ENCODE measurements around the gene HOXB1. TPM values are rescaled to one million over a fixed set of nuclear protein-coding genes. Genes with fewer than 3 reads are reported as not detected.

Gene HOXB1
- total and polyA plus RNA-seq, 4 donors, result 0.63 TPM; not detected in 3

- Histone ChIP-seq H3K36me3 (ENCODE audit: control insufficient read depth in 1 of 2, insufficient read depth in 2 of 2, low read length in 1 of 2) (no peaks in the 10 kb centered on the region), H3K27ac (ENCODE audit: low read depth in 1 of 2, low read length in 2 of 2) (no peak overlapping the region), H3K9me3 (ENCODE audit: control insufficient read depth, low read length) (no peaks in the 10 kb centered on the region), H3K4me3 (ENCODE audit: low read length in 2 of 2) (peak overlapping the region; percentile 21 to 60), H3K4me1 (ENCODE audit: control insufficient read depth in 1 of 2, insufficient read depth in 2 of 2, low read length in 2 of 2) (no peaks in the 10 kb centered on the region), H3K27me3 (ENCODE audit: control insufficient read depth in 1 of 2, insufficient read depth in 2 of 2, low read length in 1 of 2) (no peaks in the 10 kb centered on the region)
- intact Hi-C loops (cut with DNase I), result no loop called here
- WGBS, 2 donors, result 45 to 50% methylated on average over 10 of the region's 10 CpGs
- ATAC-seq (ENCODE audit: low FRiP score), result no peak
- DNase-seq, result no peak
Measured at GRCh38 chr17:48563867-48564187, 33.0 kb upstream of the HOXB1 start.

GRCh38 chr17:48563385-48563838, 32.6 kb upstream of the HOXB1 start:
- Histone ChIP-seq H3K4me1 (ENCODE audit: control insufficient read depth in 1 of 2, insufficient read depth in 2 of 2, low read length in 2 of 2) (no peaks in the 10 kb centered on the region), H3K36me3 (ENCODE audit: control insufficient read depth in 1 of 2, insufficient read depth in 2 of 2, low read length in 1 of 2) (no peaks in the 10 kb centered on the region), H3K4me3 (ENCODE audit: low read length in 2 of 2) (no peak overlapping the region), H3K9me3 (ENCODE audit: control insufficient read depth, low read length) (no peaks in the 10 kb centered on the region), H3K27me3 (ENCODE audit: control insufficient read depth in 1 of 2, insufficient read depth in 2 of 2, low read length in 1 of 2) (no peaks in the 10 kb centered on the region), H3K27ac (ENCODE audit: low read depth in 1 of 2, low read length in 2 of 2) (no peak overlapping the region)
- 90 to 92% methylated on average over 6 of the region's 6 CpGs for WGBS, 2 donors
- ATAC-seq (ENCODE audit: low FRiP score) (no peak), DNase-seq (no peak)
- intact Hi-C loops (cut with DNase I), result no loop called here

GRCh38 chr17:48562934-48563333, 32.1 kb upstream of the HOXB1 start:
- no peak overlapping the region for H3K4me3 ChIP-seq (ENCODE audit: low read length in 2 of 2)
- no peaks in the 10 kb centered on the region for H3K9me3 ChIP-seq (ENCODE audit: control insufficient read depth, low read length)
- no peaks in the 10 kb centered on the region for H3K27me3 ChIP-seq (ENCODE audit: control insufficient read depth in 1 of 2, insufficient read depth in 2 of 2, low read length in 1 of 2)
- ATAC-seq (ENCODE audit: low FRiP score) (no peak), DNase-seq (no peak)
- no peaks in the 10 kb centered on the region for H3K4me1 ChIP-seq (ENCODE audit: control insufficient read depth in 1 of 2, insufficient read depth in 2 of 2, low read length in 2 of 2)
- H3K36me3 ChIP-seq (ENCODE audit: control insufficient read depth in 1 of 2, insufficient read depth in 2 of 2, low read length in 1 of 2), result no peaks in the 10 kb centered on the region
- H3K27ac ChIP-seq (ENCODE audit: low read depth in 1 of 2, low read length in 2 of 2), result no peak overlapping the region
- 86 to 92% methylated on average over 5 of the region's 5 CpGs for WGBS, 2 donors
- intact Hi-C loops (cut with DNase I), result no loop called here

GRCh38 chr17:48561884-48562810, 31.3 kb upstream of the HOXB1 start:
- 86 to 90% methylated on average over 15 of the region's 15 CpGs for WGBS, 2 donors
- no peak for DNase-seq
- H3K27ac ChIP-seq (ENCODE audit: low read depth in 1 of 2, low read length in 2 of 2), result no peak overlapping the region
- H3K27me3 ChIP-seq (ENCODE audit: control insufficient read depth in 1 of 2, insufficient read depth in 2 of 2, low read length in 1 of 2), result no peaks in the 10 kb centered on the region
- no peak for ATAC-seq (ENCODE audit: low FRiP score)
- no peak overlapping the region for H3K4me3 ChIP-seq (ENCODE audit: low read length in 2 of 2)
- no peaks in the 10 kb centered on the region for H3K4me1 ChIP-seq (ENCODE audit: control insufficient read depth in 1 of 2, insufficient read depth in 2 of 2, low read length in 2 of 2)
- H3K36me3 ChIP-seq (ENCODE audit: control insufficient read depth in 1 of 2, insufficient read depth in 2 of 2, low read length in 1 of 2), result no peaks in the 10 kb centered on the region
- H3K9me3 ChIP-seq (ENCODE audit: control insufficient read depth, low read length), result no peaks in the 10 kb centered on the region
- intact Hi-C loops (cut with DNase I), result no loop called here

GRCh38 chr17:48559840-48560817, 29.3 kb upstream of the HOXB1 start:
- H3K4me1 ChIP-seq (ENCODE audit: control insufficient read depth in 1 of 2, insufficient read depth in 2 of 2, low read length in 2 of 2), result no peaks in the 10 kb centered on the region
- peak; percentile 13 for ATAC-seq (ENCODE audit: low FRiP score)
- H3K27me3 ChIP-seq (ENCODE audit: control insufficient read depth in 1 of 2, insufficient read depth in 2 of 2, low read length in 1 of 2), result no peaks in the 10 kb centered on the region
- no peaks in the 10 kb centered on the region for H3K9me3 ChIP-seq (ENCODE audit: control insufficient read depth, low read length)
- intact Hi-C loops (cut with DNase I), result no loop called here
- no peak for DNase-seq
- no peak overlapping the region for H3K27ac ChIP-seq (ENCODE audit: low read depth in 1 of 2, low read length in 2 of 2)
- no peaks in the 10 kb centered on the region for H3K36me3 ChIP-seq (ENCODE audit: control insufficient read depth in 1 of 2, insufficient read depth in 2 of 2, low read length in 1 of 2)
- 42 to 62% methylated on average over 14 of the region's 14 CpGs for WGBS, 2 donors
- no peak overlapping the region for H3K4me3 ChIP-seq (ENCODE audit: low read length in 2 of 2)

- DNase-seq (no peak), ATAC-seq (ENCODE audit: low FRiP score) (no peak)
- H3K4me1 ChIP-seq (ENCODE audit: control insufficient read depth in 1 of 2, insufficient read depth in 2 of 2, low read length in 2 of 2), result no peaks in the 10 kb centered on the region
- no peak overlapping the region for H3K4me3 ChIP-seq (ENCODE audit: low read length in 2 of 2)
- H3K9me3 ChIP-seq (ENCODE audit: control insufficient read depth, low read length), result no peaks in the 10 kb centered on the region
- H3K36me3 ChIP-seq (ENCODE audit: control insufficient read depth in 1 of 2, insufficient read depth in 2 of 2, low read length in 1 of 2), result no peaks in the 10 kb centered on the region
- intact Hi-C loops (cut with DNase I), result no loop called here
- H3K27me3 ChIP-seq (ENCODE audit: control insufficient read depth in 1 of 2, insufficient read depth in 2 of 2, low read length in 1 of 2), result no peaks in the 10 kb centered on the region
- 85 to 91% methylated on average over 16 of the region's 16 CpGs for WGBS, 2 donors
- H3K27ac ChIP-seq (ENCODE audit: low read depth in 1 of 2, low read length in 2 of 2), result no peak overlapping the region
Measured at GRCh38 chr17:48559122-48559839, 28.5 kb upstream of the HOXB1 start.

GRCh38 chr17:48558831-48559121, 28.0 kb upstream of the HOXB1 start:
- H3K27me3 ChIP-seq (ENCODE audit: control insufficient read depth in 1 of 2, insufficient read depth in 2 of 2, low read length in 1 of 2), result no peaks in the 10 kb centered on the region
- intact Hi-C loops (cut with DNase I), result no loop called here
- H3K4me1 ChIP-seq (ENCODE audit: control insufficient read depth in 1 of 2, insufficient read depth in 2 of 2, low read length in 2 of 2), result no peaks in the 10 kb centered on the region
- 84 to 90% methylated on average over 2 of the region's 2 CpGs for WGBS, 2 donors
- H3K4me3 ChIP-seq (ENCODE audit: low read length in 2 of 2), result no peak overlapping the region
- H3K36me3 ChIP-seq (ENCODE audit: control insufficient read depth in 1 of 2, insufficient read depth in 2 of 2, low read length in 1 of 2), result no peaks in the 10 kb centered on the region
- DNase-seq (no peak), ATAC-seq (ENCODE audit: low FRiP score) (no peak)
- no peaks in the 10 kb centered on the region for H3K9me3 ChIP-seq (ENCODE audit: control insufficient read depth, low read length)
- H3K27ac ChIP-seq (ENCODE audit: low read depth in 1 of 2, low read length in 2 of 2), result no peak overlapping the region

- Histone ChIP-seq H3K27ac (ENCODE audit: low read depth in 1 of 2, low read length in 2 of 2) (no peak overlapping the region), H3K36me3 (ENCODE audit: control insufficient read depth in 1 of 2, insufficient read depth in 2 of 2, low read length in 1 of 2) (no peaks in the 10 kb centered on the region), H3K27me3 (ENCODE audit: control insufficient read depth in 1 of 2, insufficient read depth in 2 of 2, low read length in 1 of 2) (no peaks in the 10 kb centered on the region), H3K4me3 (ENCODE audit: low read length in 2 of 2) (no peak overlapping the region), H3K4me1 (ENCODE audit: control insufficient read depth in 1 of 2, insufficient read depth in 2 of 2, low read length in 2 of 2) (no peaks in the 10 kb centered on the region), H3K9me3 (ENCODE audit: control insufficient read depth, low read length) (no peaks in the 10 kb centered on the region)
- ATAC-seq (ENCODE audit: low FRiP score), result no peak
- WGBS, 2 donors, result 78 to 92% methylated on average over 13 of the region's 13 CpGs
- intact Hi-C loops (cut with DNase I), result no loop called here
- no peak for DNase-seq
Measured at GRCh38 chr17:48558057-48558830, 27.4 kb upstream of the HOXB1 start.

Data from aorta (tissue), 5 donors.